Loucy (cell line): ENCODE results near the gene P3H1.

Experiments
- EZH2phosphoT487 ChIP-seq: fragments of 200-600 bp; IDR thresholded peaks from 2 replicates; pipeline ENCODE4 v1.6.1; 2018; ENCODE audit warnings: antibody characterized with exemption, mild to moderate bottlenecking, moderate library complexity, borderline replicate concordance
- TF ChIP-seq, protein P1 (sequence below): fragments of 200-600 bp; sonication (generic); conservative IDR thresholded peaks from 2 replicates; pipeline ENCODE4 v1.5.1; 2014; ENCODE audit warnings: mild to moderate bottlenecking, antibody characterized with exemption, low read length

DNA sequence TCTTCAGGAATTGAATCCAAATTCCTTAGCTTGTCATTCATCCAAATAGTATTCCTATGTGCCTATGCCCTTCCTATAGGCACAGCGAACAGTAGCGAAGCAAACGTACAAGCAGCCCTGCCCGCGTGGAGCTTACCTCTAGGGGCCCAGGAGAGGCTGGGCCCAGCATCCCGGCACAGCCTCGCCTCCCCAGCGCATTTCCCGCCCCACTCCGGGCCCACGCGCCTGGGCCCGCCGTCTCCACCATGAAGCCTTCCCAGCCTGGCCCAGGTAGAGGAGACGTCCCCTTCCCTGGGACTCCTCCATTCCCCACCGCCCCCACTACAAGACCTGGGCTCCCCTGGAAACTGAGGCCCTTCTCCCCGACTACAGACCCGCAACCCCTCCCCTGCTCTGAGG is 17.7 kb upstream of the P3H1 start:
- TF ChIP-seq, protein P1, sequence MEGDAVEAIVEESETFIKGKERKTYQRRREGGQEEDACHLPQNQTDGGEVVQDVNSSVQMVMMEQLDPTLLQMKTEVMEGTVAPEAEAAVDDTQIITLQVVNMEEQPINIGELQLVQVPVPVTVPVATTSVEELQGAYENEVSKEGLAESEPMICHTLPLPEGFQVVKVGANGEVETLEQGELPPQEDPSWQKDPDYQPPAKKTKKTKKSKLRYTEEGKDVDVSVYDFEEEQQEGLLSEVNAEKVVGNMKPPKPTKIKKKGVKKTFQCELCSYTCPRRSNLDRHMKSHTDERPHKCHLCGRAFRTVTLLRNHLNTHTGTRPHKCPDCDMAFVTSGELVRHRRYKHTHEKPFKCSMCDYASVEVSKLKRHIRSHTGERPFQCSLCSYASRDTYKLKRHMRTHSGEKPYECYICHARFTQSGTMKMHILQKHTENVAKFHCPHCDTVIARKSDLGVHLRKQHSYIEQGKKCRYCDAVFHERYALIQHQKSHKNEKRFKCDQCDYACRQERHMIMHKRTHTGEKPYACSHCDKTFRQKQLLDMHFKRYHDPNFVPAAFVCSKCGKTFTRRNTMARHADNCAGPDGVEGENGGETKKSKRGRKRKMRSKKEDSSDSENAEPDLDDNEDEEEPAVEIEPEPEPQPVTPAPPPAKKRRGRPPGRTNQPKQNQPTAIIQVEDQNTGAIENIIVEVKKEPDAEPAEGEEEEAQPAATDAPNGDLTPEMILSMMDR: no peak
- TF ChIP-seq EZH2phosphoT487: no peak
